Hematopoietic multipotent progenitor cell (in vitro differentiated cells): ENCODE data around the gene PLEKHH3. TPM values are rescaled to one million over a fixed set of nuclear protein-coding genes. Genes with fewer than 3 reads are reported as not detected.
A peak's percentile ranks its signal among the peaks of the same experiment; 100 is the strongest.
"Not testable (repeated sequence)": the region's sequence is repeated elsewhere in the genome, so short reads cannot be mapped to it uniquely, and the experiment has no call there.

Experiments
- DNase-seq, 3 donors: peaks; one replicate each; pipeline ENCODE4 v3.0.0-alpha.2; 2011 to 2015; ENCODE audit warnings: low read depth in 2 of 3, low spot score in 2 of 3
- small RNA-seq: library from RNA; depleted of rRNA; stranded (forward); fragments of <200 nt; gene quantifications from one replicate; pipeline ENCODE3, GENCODE V24; 2012
- total RNA-seq: library from RNA; depleted of rRNA; stranded (reverse); fragments of >200 nt; gene quantifications from one replicate; pipeline ENCODE4 v1.2.3, GENCODE V29; 2012

Gene PLEKHH3
- total RNA-seq, 1 donor: 0.27 TPM

DNA sequence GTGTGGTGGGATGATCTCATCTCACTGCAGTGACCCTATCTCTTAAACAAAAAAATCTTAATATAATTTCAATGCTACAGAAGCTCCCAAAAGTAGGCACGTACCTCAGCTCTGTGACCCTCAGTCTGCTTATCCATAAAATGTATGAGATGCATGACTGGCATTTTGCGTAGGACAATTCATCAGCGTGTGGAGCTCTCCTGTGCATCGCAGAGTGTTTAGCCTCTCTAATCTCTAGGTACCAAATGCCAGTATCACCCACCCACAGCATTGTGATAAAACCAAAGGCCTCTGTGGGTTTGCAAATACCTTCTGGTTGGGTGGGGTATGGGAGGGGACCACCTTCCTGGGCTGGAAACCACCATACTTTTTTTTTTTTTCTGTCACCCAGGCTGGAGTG, 36.7 kb downstream of the PLEKHH3 start:
- DNase-seq: peak in 2 of 3 donors; percentile 41 to 50

DNA sequence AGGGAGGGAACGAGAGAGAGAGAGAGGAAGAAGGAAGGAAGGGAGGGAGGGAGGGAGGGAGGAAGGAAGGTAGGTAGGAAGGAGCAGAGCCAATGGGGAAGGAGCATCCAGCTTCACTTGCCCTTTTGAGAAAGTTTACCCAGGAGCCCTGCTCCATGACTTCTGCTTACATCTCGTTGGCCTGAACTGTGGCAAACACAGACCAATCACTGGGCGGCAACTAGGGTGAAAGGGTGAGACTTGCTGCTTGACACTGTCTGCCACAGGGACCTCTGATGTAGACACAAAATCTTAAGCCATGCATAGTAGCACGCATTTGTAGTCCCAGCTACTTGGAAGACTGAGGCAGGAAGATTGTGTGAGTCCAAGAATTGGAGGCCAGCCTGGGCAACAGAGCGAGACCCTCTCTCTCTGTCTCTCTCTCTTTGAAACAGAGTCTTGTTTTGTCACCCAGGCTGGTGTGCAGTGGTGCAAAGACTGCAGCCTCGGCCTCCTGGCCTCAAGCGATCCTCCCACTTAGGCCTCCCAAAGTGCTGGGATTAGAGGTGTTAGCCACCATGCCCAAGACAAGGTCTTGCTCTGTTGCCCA, 37.2 kb downstream of the PLEKHH3 start:
- no peak for DNase-seq

DNA sequence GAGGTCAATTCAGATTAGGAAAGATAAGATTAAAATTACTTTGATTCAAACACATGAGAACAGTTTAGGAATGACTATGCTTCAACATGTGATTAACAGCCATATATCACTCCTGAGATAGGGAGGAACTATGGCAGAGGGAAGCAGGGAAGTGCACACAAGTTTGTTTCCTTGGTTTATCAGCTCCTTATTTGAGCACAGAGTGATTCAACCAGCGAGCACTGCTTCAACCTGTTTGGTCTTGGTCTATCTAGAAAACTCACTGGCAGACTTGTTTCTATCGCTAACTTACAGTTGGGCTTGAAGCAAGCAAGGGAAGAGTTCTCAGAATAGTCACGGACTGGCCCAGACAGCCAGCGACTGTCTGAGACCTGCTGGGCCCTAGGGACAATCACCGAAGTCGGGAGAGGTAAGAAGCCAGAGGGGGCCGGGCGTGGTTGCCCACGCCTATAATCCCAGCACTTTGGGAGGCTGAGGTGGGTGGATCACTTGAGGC, 43.8 kb downstream of the PLEKHH3 start:
- no peak for DNase-seq

DNA sequence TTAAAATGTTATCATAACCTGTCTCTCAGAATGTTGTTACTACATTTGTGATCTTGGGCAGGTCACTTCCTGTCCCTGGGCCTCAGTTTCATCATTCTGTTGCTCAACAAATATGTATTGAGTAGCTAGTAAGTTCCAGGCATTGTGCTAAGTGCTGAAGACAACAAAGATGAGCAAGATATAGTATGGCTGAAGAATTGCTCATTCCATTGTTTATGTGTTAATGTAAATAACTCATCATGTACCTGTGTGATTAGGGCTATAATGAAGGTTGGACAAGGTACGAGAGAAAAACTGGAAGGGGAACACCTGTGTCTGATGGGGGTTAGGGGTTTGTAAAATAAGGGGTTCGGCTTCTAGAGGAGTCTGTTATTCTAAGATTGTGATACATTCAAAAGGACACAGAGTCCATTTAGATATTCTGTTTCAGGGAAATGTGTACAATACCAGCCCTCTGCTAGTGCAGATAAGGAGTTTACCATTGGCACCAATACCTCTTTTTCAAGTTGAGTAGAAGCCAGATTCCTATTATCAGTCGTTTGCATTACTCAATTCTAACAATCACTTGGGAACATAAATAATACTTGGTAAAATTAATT, 47.3 kb downstream of the PLEKHH3 start:
- no peak for DNase-seq

DNA sequence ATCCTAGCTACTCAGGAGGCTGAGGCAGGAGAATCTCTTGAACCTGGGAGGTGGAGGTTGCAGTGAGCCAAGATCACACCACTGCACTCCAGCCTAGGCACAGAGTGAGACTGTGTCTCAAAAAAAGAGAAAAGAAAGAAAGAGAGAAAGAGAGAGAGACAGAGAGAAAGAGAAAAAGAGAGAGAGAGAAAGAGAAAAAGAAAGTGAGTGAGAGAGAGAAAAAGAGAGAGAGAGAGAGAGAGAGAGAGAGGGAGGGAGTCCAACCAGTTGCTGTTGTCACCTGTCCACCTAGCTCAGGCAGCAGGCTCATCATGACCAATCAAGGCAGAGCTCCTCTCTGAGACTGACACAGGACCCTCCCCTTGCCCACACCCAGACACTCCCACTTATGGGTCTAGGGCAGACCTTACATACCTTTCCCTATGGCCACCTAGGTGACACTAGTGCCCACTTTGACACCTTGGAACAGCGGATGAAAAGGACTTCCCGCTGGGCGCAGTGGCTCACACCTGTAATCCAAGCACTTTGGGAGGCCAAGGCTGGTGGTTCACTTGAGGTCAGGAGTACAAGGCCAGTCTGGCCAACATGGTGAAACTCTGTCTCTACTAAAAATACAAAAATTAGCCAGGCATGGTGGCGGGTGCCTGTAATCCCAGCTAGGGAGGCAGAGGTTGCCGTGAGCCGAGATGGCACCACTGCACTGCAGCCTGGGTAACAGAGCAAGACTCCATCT, 49.6 kb downstream of the PLEKHH3 start:
- not testable (repeated sequence) for DNase-seq

DNA sequence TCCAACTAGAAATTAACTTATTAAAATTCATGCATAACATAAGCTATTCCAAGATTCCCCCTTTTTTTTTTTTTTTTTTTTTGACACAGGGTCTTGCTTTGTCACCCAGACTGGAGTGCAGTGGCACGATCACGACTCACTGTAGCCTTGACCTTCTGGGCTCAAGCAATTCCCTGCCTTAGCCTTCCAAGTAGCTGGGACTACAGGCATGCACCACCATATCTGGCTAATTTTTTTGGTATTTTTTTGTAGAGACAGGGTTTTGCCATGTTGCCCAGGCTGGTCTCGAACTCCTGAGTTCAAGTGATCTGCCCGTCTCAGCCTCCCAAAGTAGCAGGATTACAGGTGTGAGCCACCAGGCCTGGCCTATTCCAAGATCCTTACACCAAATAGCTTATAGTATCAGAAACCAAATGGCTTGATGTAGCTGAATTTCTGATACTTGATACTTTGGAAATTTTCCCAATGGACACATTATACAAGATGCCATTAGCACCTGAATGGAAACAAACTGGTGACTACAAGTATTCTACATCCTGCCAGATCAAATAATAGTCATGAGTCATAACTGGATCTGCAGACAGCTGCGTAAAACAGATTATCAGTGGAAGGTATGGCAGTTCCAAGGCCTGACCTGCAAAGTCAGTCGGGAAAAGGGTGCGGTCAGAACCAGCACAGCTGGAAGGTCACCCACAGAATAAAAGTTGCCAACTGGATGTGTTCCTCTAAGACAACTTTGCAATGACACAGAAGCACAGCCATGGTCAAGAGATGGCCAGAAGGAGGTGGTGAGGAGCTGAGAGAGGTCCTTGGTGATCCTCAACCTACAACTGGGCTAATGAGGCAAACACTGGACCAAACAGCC, 52.8 kb downstream of the PLEKHH3 start:
- DNase-seq: no peak

DNA sequence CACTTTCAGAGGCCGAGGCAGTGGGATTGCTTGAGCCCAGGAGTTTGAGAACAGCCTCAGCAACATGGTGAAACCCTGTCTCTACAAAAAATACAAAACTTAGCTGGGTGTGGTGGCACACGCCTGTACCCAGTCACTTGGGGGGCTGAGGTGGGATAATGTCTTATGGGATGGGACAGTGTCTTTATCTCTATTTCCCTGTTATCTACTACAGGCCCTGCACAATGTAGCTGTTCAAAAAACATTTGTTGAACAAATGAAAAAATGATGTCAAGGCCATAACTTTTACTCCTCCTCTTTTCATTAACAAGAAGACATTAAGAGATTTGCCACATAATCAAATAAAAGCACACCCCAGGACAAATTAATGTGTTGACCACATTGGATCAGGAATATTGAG, 53.5 kb downstream of the PLEKHH3 start:
- no peak for DNase-seq

DNA sequence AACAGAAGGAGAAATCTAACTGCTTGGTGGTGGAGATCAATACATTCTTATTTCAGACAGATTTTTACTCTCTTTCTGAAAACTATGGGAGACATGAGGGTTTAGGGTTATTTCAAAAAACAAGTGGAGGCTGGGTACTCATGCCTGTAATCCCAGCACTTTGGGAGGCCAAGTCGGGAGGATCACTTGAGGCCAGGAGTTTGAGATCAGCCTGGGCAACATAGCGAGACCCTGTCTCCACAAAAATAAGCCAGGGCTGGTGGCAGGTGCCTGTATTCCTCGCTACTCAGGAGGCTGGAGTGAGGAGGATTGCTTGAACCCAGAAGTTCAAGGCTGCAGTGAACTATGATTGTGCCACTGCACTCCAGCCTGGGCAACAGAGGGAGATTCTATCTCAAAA, 54.8 kb downstream of the PLEKHH3 start:
- not testable (repeated sequence) for DNase-seq

DNA sequence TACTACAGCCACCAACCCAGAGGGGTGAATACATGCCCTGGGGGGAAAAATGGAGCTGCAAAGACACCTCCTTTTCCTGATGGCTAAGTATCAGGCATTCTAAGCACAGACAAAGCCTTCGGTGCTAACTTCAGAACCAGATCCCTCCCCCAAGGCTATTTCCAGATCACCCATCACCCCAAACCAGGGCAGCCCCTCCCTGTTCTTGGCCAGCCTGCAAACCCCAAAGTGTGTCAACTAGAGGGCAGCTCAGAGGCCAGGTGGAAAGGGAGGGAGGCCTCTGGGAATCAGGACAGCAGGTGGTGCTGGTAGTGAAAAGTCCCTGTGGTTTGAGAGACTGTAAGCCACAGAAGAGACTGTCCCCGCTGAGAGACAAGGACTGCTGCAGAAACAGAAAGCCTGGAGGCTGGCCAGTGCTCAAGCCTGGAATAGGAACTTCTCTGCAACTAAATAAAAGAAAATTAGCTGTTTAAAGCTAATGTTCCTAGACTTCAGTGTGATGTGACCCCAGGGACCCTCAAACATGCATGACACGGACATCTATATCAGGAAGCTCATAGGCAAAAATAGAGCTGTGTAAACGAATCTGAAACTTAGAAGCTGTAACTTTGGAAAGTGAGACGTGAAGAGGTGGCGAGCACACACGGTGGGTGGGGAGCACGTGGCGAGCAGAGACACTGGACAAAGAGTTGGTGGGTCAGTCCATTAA, 58.2 kb downstream of the PLEKHH3 start:
- peak in 2 of 3 donors; percentile 26 to 43 for DNase-seq

DNA sequence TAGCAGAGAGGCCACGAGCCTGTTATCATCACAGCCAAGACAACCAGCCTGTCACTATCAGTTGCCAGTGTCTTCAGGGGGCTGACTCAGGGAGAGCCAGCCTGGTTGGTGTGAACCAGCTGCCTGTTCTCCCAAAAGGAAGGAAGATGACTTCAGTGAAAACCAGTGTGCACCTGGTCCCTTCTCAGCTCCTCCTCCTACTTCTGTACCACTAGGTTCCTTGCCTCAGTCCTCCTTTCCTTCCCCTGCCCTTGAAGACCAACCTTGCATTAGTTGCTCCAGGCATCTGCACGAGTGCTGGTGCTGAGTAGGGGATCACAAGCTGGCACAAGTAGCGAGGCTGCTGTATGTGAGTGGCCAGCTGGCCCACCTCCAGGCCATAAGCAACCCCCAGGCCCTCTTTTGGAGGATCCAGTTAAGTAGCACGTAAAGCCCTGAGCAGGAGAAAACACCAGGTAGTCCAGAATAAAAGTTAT, 58.8 kb downstream of the PLEKHH3 start:
- DNase-seq: no peak

Small RNA genes within 50 kb of the gene (small RNA-seq; reads per million reads assigned to genes)
- not detected for gene MIR6780A

Other genes with a start within 250 kb of the PLEKHH3 start
- gene ATP6V0A1, start 218.1 kb downstream of the PLEKHH3 start, total RNA-seq: 67.6 TPM
- gene NAGLU, start 140.8 kb downstream of the PLEKHH3 start, total RNA-seq: 29.4 TPM
- gene HSD17B1, start 124.1 kb downstream of the PLEKHH3 start, total RNA-seq: 1.3 TPM
- gene COASY, start 114.8 kb downstream of the PLEKHH3 start, total RNA-seq: 31.2 TPM
- gene MLX, start 109.9 kb downstream of the PLEKHH3 start, total RNA-seq: 24.2 TPM
- 1.3 TPM for gene PSMC3IP, start 99.3 kb downstream of the PLEKHH3 start, total RNA-seq
- 72.2 TPM for gene RETREG3, start 67.6 kb downstream of the PLEKHH3 start, total RNA-seq
- 25.3 TPM for gene TUBG1, start 67.3 kb downstream of the PLEKHH3 start, total RNA-seq
- 5.4 TPM for gene TUBG2, start 17.7 kb downstream of the PLEKHH3 start, total RNA-seq
- 1.1 TPM for gene CCR10, start 4.8 kb upstream of the PLEKHH3 start, total RNA-seq
- 0.81 TPM for gene CNTNAP1, start 5.5 kb upstream of the PLEKHH3 start, total RNA-seq
- 35.8 TPM for gene EZH1, start 68.0 kb upstream of the PLEKHH3 start, total RNA-seq
- gene RAMP2, start 84.2 kb upstream of the PLEKHH3 start, total RNA-seq: 0.27 TPM
- gene VPS25, start 96.5 kb upstream of the PLEKHH3 start, total RNA-seq: 45.5 TPM
- under 0.01 TPM for gene WNK4, start 103.6 kb upstream of the PLEKHH3 start, total RNA-seq
- 56.6 TPM for gene COA3, start 121.7 kb upstream of the PLEKHH3 start, total RNA-seq
- under 0.01 TPM for gene CNTD1, start 121.9 kb upstream of the PLEKHH3 start, total RNA-seq
- 67.9 TPM for gene BECN1, start 147.3 kb upstream of the PLEKHH3 start, total RNA-seq
- 39.0 TPM for gene PSME3, start 156.4 kb upstream of the PLEKHH3 start, total RNA-seq
- gene AOC2, start 167.6 kb upstream of the PLEKHH3 start, total RNA-seq: 1.3 TPM
- gene AOC3, start 174.2 kb upstream of the PLEKHH3 start, total RNA-seq: 0.27 TPM
- gene G6PC1, start 223.8 kb upstream of the PLEKHH3 start, total RNA-seq: not detected